Naive B cell (primary cell): Measurements from ENCODE around the gene OR9Q1. TPM values are rescaled to one million over a fixed set of nuclear protein-coding genes. Genes with fewer than 3 reads are reported as not detected.
"Not testable (repeated sequence)": the region's sequence is repeated elsewhere in the genome, so short reads cannot be mapped to it uniquely, and the experiment has no call there.

ENCODE experiments used
- ATAC-seq, 2 donors: fragments of 150-1000 bp; cut with Tn5 transposase; 2 replicates each; pipeline ENCODE4 v1.10.0; 2021; ENCODE audit warnings: low read depth in 2 of 2, mild to moderate bottlenecking in 2 of 2, moderate library complexity in 2 of 2
- DNase-seq: peaks from one replicate; pipeline ENCODE4 v3.0.0; 2022
- H3K27ac Mint-ChIP-seq, 6 donors: one replicate each; pipeline ENCODE4 v1.8.0; 2020 to 2022; ENCODE audit warnings: mild to moderate bottlenecking in 6 of 6, mixed read lengths in 6 of 6, moderate library complexity in 5 of 6, inconsistent platforms in 2 of 6
- H3K27me3 Mint-ChIP-seq, 3 donors: one replicate each; pipeline ENCODE4 v1.8.0; 2021 to 2022; ENCODE audit warnings: mixed read lengths in 3 of 3, mild to moderate bottlenecking in 1 of 3
- H3K36me3 Mint-ChIP-seq, 2 donors: one replicate each; pipeline ENCODE4 v1.8.0; 2020 to 2022; ENCODE audit warnings: mixed read lengths in 2 of 2, inconsistent platforms in 1 of 2, mild to moderate bottlenecking in 1 of 2
- H3K4me1 Mint-ChIP-seq, 3 donors: one replicate each; pipeline ENCODE4 v1.8.0; 2020 to 2022; ENCODE audit warnings: mixed read lengths in 3 of 3, inconsistent platforms in 1 of 3, mild to moderate bottlenecking in 1 of 3, moderate library complexity in 1 of 3
- H3K4me3 Mint-ChIP-seq, 8 donors: one replicate each; pipeline ENCODE4 v1.8.0; 2020 to 2022; ENCODE audit warnings: mild to moderate bottlenecking in 8 of 8, mixed read lengths in 8 of 8, moderate library complexity in 8 of 8, inconsistent platforms in 2 of 8
- H3K9me3 Mint-ChIP-seq, 7 donors: one replicate each; pipeline ENCODE4 v1.8.0; 2020 to 2022; ENCODE audit warnings: mixed read lengths in 7 of 7, mild to moderate bottlenecking in 5 of 7, inconsistent platforms in 2 of 7, moderate library complexity in 1 of 7
- polyA plus RNA-seq, 6 donors: library from polyadenylated mRNA; unstranded; fragments of 300-500 nt; fragmentation: Illumina TruSeq; gene quantifications; one replicate each; pipeline ENCODE4 v1.2.3, GENCODE V29; 2021; ENCODE audit warnings: low read depth in 6 of 6

The OR9Q1 gene
- polyA plus RNA-seq, 6 donors from 2014 or later: not detected

GRCh38 chr11:58179648-58180047 is 156.0 kb downstream of the OR9Q1 start:
- ATAC-seq (no peak), DNase-seq (no peak)
- Mint-ChIP-seq H3K9me3 (peaks cover 0 to 6% (median 0%) of the 10 kb centered on the region in 7 donors), H3K36me3 (no peaks in the 10 kb centered on the region), H3K4me1 (no peaks in the 10 kb centered on the region), H3K27me3 (peaks cover 17 to 43% (median 31%) of the 10 kb centered on the region in 3 donors), H3K27ac (no peak overlapping the region), H3K4me3 (no peak overlapping the region)

GRCh38 chr11:58186938-58187337 is 163.3 kb downstream of the OR9Q1 start:
- DNase-seq (no peak), ATAC-seq (no peak)
- H3K36me3 Mint-ChIP-seq: no peaks in the 10 kb centered on the region
- no peak overlapping the region for H3K27ac Mint-ChIP-seq
- no peaks in the 10 kb centered on the region for H3K9me3 Mint-ChIP-seq
- no peak overlapping the region for H3K4me3 Mint-ChIP-seq
- H3K27me3 Mint-ChIP-seq: peaks cover 4 to 6% (median 6%) of the 10 kb centered on the region in 3 donors
- H3K4me1 Mint-ChIP-seq: no peaks in the 10 kb centered on the region

GRCh38 chr11:58188770-58189169 is 165.1 kb downstream of the OR9Q1 start, which contains the start of gene OR9Q2:
OR9Q2 (plus strand) TSS chr11:58189070; CDS start chr11:58190491, 1,421 bp downstream.
- Mint-ChIP-seq H3K4me1 (no peaks in the 10 kb centered on the region), H3K27ac (no peak within 1 kb of the TSS), H3K36me3 (no peaks in the 10 kb centered on the region), H3K27me3 (peaks cover 2 to 6% (median 6%) of the 10 kb centered on the region in 3 donors), H3K9me3 (peaks cover 0 to 2% (median 0%) of the 10 kb centered on the region in 7 donors), H3K4me3 (no peak within 1 kb of the TSS)
- ATAC-seq: no peak
- no peak for DNase-seq

- no peak for ATAC-seq
- DNase-seq: no peak
- Mint-ChIP-seq H3K27ac (no peak overlapping the region), H3K4me3 (no peak overlapping the region), H3K9me3 (peaks cover 0 to 17% (median 3%) of the 10 kb centered on the region in 7 donors), H3K27me3 (peaks cover 0 to 6% (median 6%) of the 10 kb centered on the region in 3 donors), H3K36me3 (no peaks in the 10 kb centered on the region), H3K4me1 (no peaks in the 10 kb centered on the region)
Observed at GRCh38 chr11:58192229-58192628, 168.5 kb downstream of the OR9Q1 start.

DNA sequence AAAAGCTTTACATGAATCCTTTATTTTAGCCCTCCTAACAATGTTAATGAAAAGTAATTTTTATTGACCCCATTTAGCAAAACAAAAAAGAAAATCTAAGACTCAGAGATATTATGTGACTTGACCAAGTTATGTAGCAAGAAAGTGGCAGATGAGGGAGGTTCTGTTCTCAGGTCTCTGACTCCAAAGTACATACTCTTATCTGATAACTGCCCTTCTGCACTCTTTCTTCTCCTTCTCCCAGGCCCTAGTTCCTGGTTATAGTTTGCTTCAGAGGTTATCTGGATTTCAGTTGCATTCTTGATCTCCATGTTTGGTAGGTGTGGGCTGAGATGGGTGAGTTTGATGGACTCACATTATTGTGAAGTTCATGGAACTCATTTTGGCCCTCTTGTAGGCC is 169.7 kb downstream of the OR9Q1 start:
- peaks cover 0 to 6% (median 6%) of the 10 kb centered on the region in 3 donors for H3K27me3 Mint-ChIP-seq
- no peak overlapping the region for H3K27ac Mint-ChIP-seq
- no peaks in the 10 kb centered on the region for H3K4me1 Mint-ChIP-seq
- no peaks in the 10 kb centered on the region for H3K36me3 Mint-ChIP-seq
- no peak overlapping the region for H3K4me3 Mint-ChIP-seq
- H3K9me3 Mint-ChIP-seq: peaks cover 0 to 29% (median 8%) of the 10 kb centered on the region in 7 donors
- DNase-seq (no peak), ATAC-seq (no peak)

- DNase-seq (no peak), ATAC-seq (no peak)
- H3K4me3 Mint-ChIP-seq: no peak overlapping the region
- no peak overlapping the region for H3K27ac Mint-ChIP-seq
- H3K9me3 Mint-ChIP-seq: peaks cover 4 to 36% (median 11%) of the 10 kb centered on the region in 7 donors
- H3K27me3 Mint-ChIP-seq: peaks cover 2 to 6% (median 4%) of the 10 kb centered on the region in 3 donors
- H3K4me1 Mint-ChIP-seq: no peaks in the 10 kb centered on the region
- H3K36me3 Mint-ChIP-seq: no peaks in the 10 kb centered on the region
Observed at GRCh38 chr11:58195939-58196338, 172.3 kb downstream of the OR9Q1 start.

GRCh38 chr11:58199271-58199670 is 175.6 kb downstream of the OR9Q1 start:
- Mint-ChIP-seq H3K9me3 (peaks cover 3 to 34% (median 13%) of the 10 kb centered on the region in 7 donors), H3K27ac (no peak overlapping the region), H3K36me3 (no peaks in the 10 kb centered on the region), H3K4me3 (no peak overlapping the region), H3K27me3 (peaks cover 5 to 25% (median 16%) of the 10 kb centered on the region in 3 donors), H3K4me1 (no peaks in the 10 kb centered on the region)
- no peak for ATAC-seq
- DNase-seq: no peak

DNA sequence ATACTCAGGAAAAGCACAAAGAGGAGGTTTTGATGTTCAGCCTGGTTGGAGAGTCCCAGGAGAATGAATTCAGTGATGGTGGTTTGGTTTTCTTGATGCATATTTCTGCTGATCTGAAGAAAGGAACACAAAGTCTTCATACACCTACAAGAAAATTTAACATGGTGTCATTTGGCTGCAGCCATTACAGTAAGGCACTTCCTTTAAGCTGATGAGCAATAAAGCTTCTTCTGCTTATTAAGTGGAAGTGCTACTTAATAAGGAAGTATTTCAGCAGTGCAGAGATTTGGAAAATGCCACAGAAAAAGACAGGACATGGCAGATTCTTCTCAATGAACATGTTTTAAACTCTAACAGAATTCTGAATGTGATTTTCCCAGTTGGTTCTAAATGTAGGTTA is 180.4 kb downstream of the OR9Q1 start, which contains the start of gene OR1S2:
Gene OR1S2, minus strand, starts transcription at position 101 of the 400 bp plus-strand sequence. Its CDS starts 0 bp downstream, at position 101.
- no peaks in the 10 kb centered on the region for H3K36me3 Mint-ChIP-seq

GRCh38 chr11:58212420-58212819 is 188.7 kb downstream of the OR9Q1 start, which contains the start of gene OR1S1:
OR1S1 (plus strand) TSS chr11:58212720.
- not testable (repeated sequence) for H3K36me3 Mint-ChIP-seq, H3K27ac Mint-ChIP-seq, ATAC-seq, H3K9me3 Mint-ChIP-seq, H3K4me1 Mint-ChIP-seq, H3K4me3 Mint-ChIP-seq, DNase-seq
- H3K27me3 Mint-ChIP-seq: peaks cover 8 to 14% (median 13%) of the 10 kb centered on the region in 3 donors

More for the DNA sequence above, 180.4 kb downstream of the OR9Q1 start, which contains the start of gene OR1S2:
- Mint-ChIP-seq H3K4me1 (no peaks in the 10 kb centered on the region), H3K27me3 (peaks cover 9 to 31% (median 22%) of the 10 kb centered on the region in 3 donors), H3K4me3 (no peak within 1 kb of the TSS), H3K27ac (no peak within 1 kb of the TSS), H3K9me3 (peaks cover 0 to 11% (median 1%) of the 10 kb centered on the region in 7 donors)
- DNase-seq (no peak), ATAC-seq (no peak)

DNA sequence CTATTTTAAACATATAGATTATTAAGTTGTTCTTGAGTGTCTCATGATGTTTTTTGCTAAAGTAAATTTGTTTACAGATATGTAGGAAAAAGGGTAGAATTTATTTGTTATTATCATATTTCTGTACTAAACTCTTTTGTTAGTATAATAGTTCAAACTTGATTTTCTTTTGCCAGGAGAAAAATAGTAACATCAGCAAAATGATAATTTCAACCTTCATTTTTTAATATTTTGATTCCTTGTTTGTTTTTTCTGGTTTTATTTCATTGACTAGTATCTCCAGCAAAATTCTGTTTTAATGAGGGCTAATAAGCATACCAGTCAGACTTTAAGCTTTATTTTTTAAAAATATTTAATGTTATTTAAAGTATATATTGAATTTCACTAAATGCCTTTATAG is 192.8 kb downstream of the OR9Q1 start:
- H3K4me1 Mint-ChIP-seq: no peaks in the 10 kb centered on the region
- no peak for DNase-seq
- no peak overlapping the region for H3K27ac Mint-ChIP-seq
- no peak for ATAC-seq
- H3K36me3 Mint-ChIP-seq: no peaks in the 10 kb centered on the region
- peaks cover 0 to 2% (median 0%) of the 10 kb centered on the region in 7 donors for H3K9me3 Mint-ChIP-seq
- H3K4me3 Mint-ChIP-seq: no peak overlapping the region
- peaks cover 13 to 23% (median 23%) of the 10 kb centered on the region in 3 donors for H3K27me3 Mint-ChIP-seq

DNA sequence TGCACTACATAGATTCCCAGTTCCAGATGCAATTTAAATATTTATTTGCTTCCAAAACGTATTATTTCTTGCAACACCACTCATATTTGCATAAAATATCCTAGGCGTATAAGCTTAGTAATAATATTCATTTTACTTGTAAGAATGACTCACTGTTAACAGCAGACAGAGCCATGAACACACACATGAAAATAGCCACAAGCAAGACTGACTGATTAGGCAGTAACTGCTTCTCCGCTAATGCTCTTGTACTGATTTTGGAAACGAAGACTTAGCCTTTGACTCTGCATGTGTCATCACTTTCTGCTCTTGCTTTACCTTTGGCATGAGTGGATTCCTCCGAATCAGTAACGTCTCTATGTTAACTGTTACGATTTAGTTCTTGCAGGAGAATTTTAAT is 199.0 kb downstream of the OR9Q1 start:
- Mint-ChIP-seq H3K4me3 (no peak overlapping the region), H3K9me3 (peaks cover 0 to 2% (median 0%) of the 10 kb centered on the region in 7 donors), H3K27ac (no peak overlapping the region), H3K4me1 (no peaks in the 10 kb centered on the region), H3K36me3 (no peaks in the 10 kb centered on the region), H3K27me3 (peaks cover 12 to 26% (median 18%) of the 10 kb centered on the region in 3 donors)
- DNase-seq (no peak), ATAC-seq (no peak)

- ATAC-seq (no peak), DNase-seq (no peak)
- H3K36me3 Mint-ChIP-seq: peaks cover 0 to 5% of the 10 kb centered on the region in 2 donors
- no peaks in the 10 kb centered on the region for H3K4me1 Mint-ChIP-seq
- no peak overlapping the region for H3K4me3 Mint-ChIP-seq
- H3K27me3 Mint-ChIP-seq: peaks cover 7 to 26% (median 21%) of the 10 kb centered on the region in 3 donors
- H3K9me3 Mint-ChIP-seq: peaks cover 0 to 9% (median 3%) of the 10 kb centered on the region in 7 donors
- peak overlapping the region in 1 of 6 donors; percentile 52 for H3K27ac Mint-ChIP-seq
Observed at GRCh38 chr11:58227956-58228615, 204.4 kb downstream of the OR9Q1 start.
